GM18909 (cell line): ENCODE results near the gene CAMK4.
"Not testable (repeated sequence)": the region's sequence is repeated elsewhere in the genome, so short reads cannot be mapped to it uniquely, and the experiment has no call there.

Source experiments
- ATAC-seq: cut with Tn5 transposase; IDR thresholded peaks from one replicate; pipeline ENCODE4 v1.9.1; 2021; ENCODE audit warnings: mild to moderate bottlenecking; ENCODE audit not compliant: unreplicated experiment, poor library complexity

Gene CAMK4

GRCh38 chr5:111252799-111253545 lies 28.8 kb downstream of the CAMK4 start:
- peak; percentile 66 for ATAC-seq

- peak; percentile 87 for ATAC-seq
Observed at GRCh38 chr5:111254613-111255012, 30.4 kb downstream of the CAMK4 start.

- peak; percentile 11 for ATAC-seq
Observed at GRCh38 chr5:111255169-111255568, 31.0 kb downstream of the CAMK4 start.

- no peak for ATAC-seq
Observed at GRCh38 chr5:111256128-111256527, 31.9 kb downstream of the CAMK4 start.

- ATAC-seq, result not testable (repeated sequence)
Observed at GRCh38 chr5:111257610-111258009, 33.4 kb downstream of the CAMK4 start.

GRCh38 chr5:111259636-111260035 lies 35.5 kb downstream of the CAMK4 start:
- ATAC-seq, result no peak

GRCh38 chr5:111261610-111262009 lies 37.4 kb downstream of the CAMK4 start:
- ATAC-seq, result no peak

GRCh38 chr5:111262153-111262552 lies 38.0 kb downstream of the CAMK4 start:
- ATAC-seq, result no peak

GRCh38 chr5:111262815-111263214 lies 38.6 kb downstream of the CAMK4 start:
- no peak for ATAC-seq

GRCh38 chr5:111266491-111266890 lies 42.3 kb downstream of the CAMK4 start:
- ATAC-seq, result no peak

GRCh38 chr5:111268300-111268699 lies 44.1 kb downstream of the CAMK4 start:
- no peak for ATAC-seq

- ATAC-seq, result no peak
Observed at GRCh38 chr5:111271885-111272284, 47.7 kb downstream of the CAMK4 start.

GRCh38 chr5:111277061-111277460 lies 52.9 kb downstream of the CAMK4 start:
- no peak for ATAC-seq

- peak; percentile 94 for ATAC-seq
Observed at GRCh38 chr5:111278858-111279504, 54.8 kb downstream of the CAMK4 start.

GRCh38 chr5:111280282-111280951 lies 56.2 kb downstream of the CAMK4 start:
- no peak for ATAC-seq

GRCh38 chr5:111282798-111283197 lies 58.6 kb downstream of the CAMK4 start:
- no peak for ATAC-seq

GRCh38 chr5:111284825-111285224 lies 60.6 kb downstream of the CAMK4 start:
- no peak for ATAC-seq

- ATAC-seq, result no peak
Observed at GRCh38 chr5:111294551-111294950, 70.4 kb downstream of the CAMK4 start.

GRCh38 chr5:111295649-111296048 lies 71.5 kb downstream of the CAMK4 start:
- ATAC-seq, result no peak

GRCh38 chr5:111296570-111296969 lies 72.4 kb downstream of the CAMK4 start:
- no peak for ATAC-seq

- no peak for ATAC-seq
Observed at GRCh38 chr5:111299067-111299481, 74.9 kb downstream of the CAMK4 start.
